WTC11 (cell line): Measurements from ENCODE around the gene SAT2.

Experiments used
- CTCF ChIP-seq: fragments of 200-600 bp; IDR thresholded peaks from 2 replicates; pipeline ENCODE4 v1.8.0; 2022; ENCODE audit warnings: antibody characterized with exemption
- FOXK1 ChIP-seq: sonication (generic); formaldehyde crosslinking; IDR thresholded peaks from 2 replicates; pipeline ENCODE4 v1.8.0; 2022; ENCODE audit warnings: mild to moderate bottlenecking, moderate library complexity, missing genetic modification reagents
- GRHL2 ChIP-seq: fragments of 250-450 bp; sonication (Bioruptor Pico); IDR thresholded peaks from 2 replicates; pipeline ENCODE4 v1.8.0; 2022; ENCODE audit warnings: mild to moderate bottlenecking, moderate library complexity; ENCODE audit not compliant: insufficient replicate concordance, severe bottlenecking
- HMGA2 ChIP-seq: fragments of 250-450 bp; sonication (Bioruptor Pico); IDR thresholded peaks from 2 replicates; pipeline ENCODE4 v1.4.0; 2021; ENCODE audit warnings: mild to moderate bottlenecking, moderate library complexity
- JUN ChIP-seq: sonication (generic); formaldehyde crosslinking; IDR thresholded peaks from 2 replicates; pipeline ENCODE4 v1.8.0; 2023; ENCODE audit warnings: mild to moderate bottlenecking, missing genetic modification reagents
- MLX ChIP-seq: sonication (generic); formaldehyde crosslinking; IDR thresholded peaks from 2 replicates; pipeline ENCODE4 v1.8.1; 2023; ENCODE audit warnings: mild to moderate bottlenecking, missing genetic modification reagents, moderate library complexity
- MXD4 ChIP-seq: fragments of 250-450 bp; sonication (Bioruptor Pico); IDR thresholded peaks from 2 replicates; pipeline ENCODE4 v1.8.0; 2021; ENCODE audit warnings: mild to moderate bottlenecking, moderate library complexity, borderline replicate concordance
- NFE2L1 ChIP-seq: sonication (generic); formaldehyde crosslinking; IDR thresholded peaks from 2 replicates; pipeline ENCODE4 v1.8.1; 2023; ENCODE audit warnings: missing genetic modification reagents
- NR2C2 ChIP-seq: sonication (generic); formaldehyde crosslinking; IDR thresholded peaks from 2 replicates; pipeline ENCODE4 v1.8.0; 2022; ENCODE audit warnings: mild to moderate bottlenecking, missing genetic modification reagents
- TCF7 ChIP-seq: sonication (generic); formaldehyde crosslinking; IDR thresholded peaks from 2 replicates; pipeline ENCODE4 v1.8.0; 2022; ENCODE audit warnings: mild to moderate bottlenecking, low read depth, missing genetic modification reagents, moderate library complexity
- ZBTB43 ChIP-seq: sonication (generic); formaldehyde crosslinking; IDR thresholded peaks from 2 replicates; pipeline ENCODE4 v1.8.1; 2023; ENCODE audit warnings: mild to moderate bottlenecking, missing genetic modification reagents

DNA sequence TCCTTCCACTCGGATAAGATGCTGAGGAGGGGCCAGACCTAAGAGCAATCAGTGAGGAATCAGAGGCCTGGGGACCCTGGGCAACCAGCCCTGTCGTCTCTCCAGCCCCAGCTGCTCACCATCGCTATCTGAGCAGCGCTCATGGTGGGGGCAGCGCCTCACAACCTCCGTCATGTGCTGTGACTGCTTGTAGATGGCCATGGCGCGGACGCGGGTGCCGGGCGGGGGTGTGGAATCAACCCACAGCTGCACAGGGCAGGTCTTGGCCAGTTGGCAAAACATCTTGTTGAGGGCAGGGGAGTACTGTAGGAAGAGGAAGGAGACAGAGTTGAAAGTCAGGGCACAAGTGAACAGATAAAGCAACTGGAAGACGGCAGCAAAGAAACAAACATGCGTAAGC is 47.3 kb upstream of the SAT2 start:
- no peak for TF ChIP-seq CTCF
- TF ChIP-seq GRHL2 (CRISPR knock-in tag): no peak
- no peak for TF ChIP-seq HMGA2 (CRISPR knock-in tag)
- no peak for TF ChIP-seq NFE2L1 (CRISPR knock-in tag)
- no peak for TF ChIP-seq TCF7 (CRISPR knock-in tag)
- no peak for TF ChIP-seq MXD4 (CRISPR knock-in tag)
- TF ChIP-seq FOXK1 (CRISPR knock-in tag): no peak
- no peak for TF ChIP-seq NR2C2 (CRISPR knock-in tag)
- no peak for TF ChIP-seq JUN
- no peak for TF ChIP-seq ZBTB43
- TF ChIP-seq MLX (CRISPR knock-in tag): no peak
